Measurements from ENCODE around the gene PLET1. TPM values are rescaled to one million over a fixed set of nuclear protein-coding genes. Genes with fewer than 3 reads are reported as not detected.
A peak's percentile ranks its signal among the peaks of the same experiment; 100 is the strongest.

The PLET1 gene
- total and polyA plus RNA-seq, 4 donors: not detected

DNA sequence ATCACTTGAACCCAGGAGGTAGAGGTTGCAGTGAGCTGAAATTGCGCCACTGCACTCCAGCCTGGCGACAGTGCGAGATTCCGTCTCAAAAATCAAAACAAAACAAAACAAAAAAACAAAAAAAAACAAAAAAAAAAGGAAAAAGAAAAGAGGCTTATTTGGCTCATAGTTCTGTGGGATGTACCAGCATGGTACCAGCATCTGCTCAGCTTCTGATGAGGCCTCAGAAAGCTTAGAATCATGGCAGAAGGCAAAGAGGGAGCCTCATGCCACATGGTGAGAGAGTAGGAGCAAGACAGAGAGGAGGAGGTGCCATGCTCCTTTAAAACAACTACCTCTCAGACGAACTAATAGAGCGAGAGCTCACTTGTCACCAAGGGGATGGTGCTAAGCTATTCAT, 45.0 kb downstream of the PLET1 start:
- H3K4me1 ChIP-seq (ENCODE audit: control insufficient read depth in 4 of 4, insufficient read depth in 4 of 4, low read length in 3 of 4): peaks cover 6 to 75% (median 51%) of the 10 kb centered on the region in 4 donors
- H3K4me3 ChIP-seq (ENCODE audit: low read depth in 1 of 3, low read length in 3 of 3): no peak overlapping the region
- H3K9ac ChIP-seq (ENCODE audit: low read depth in 1 of 2, low read length in 2 of 2): no peak overlapping the region
- TF ChIP-seq, protein P1, sequence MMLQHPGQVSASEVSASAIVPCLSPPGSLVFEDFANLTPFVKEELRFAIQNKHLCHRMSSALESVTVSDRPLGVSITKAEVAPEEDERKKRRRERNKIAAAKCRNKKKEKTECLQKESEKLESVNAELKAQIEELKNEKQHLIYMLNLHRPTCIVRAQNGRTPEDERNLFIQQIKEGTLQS (IDR thresholded peaks at IDR 0.05): no peak
- no peak for TF ChIP-seq HNF4A (conservative IDR thresholded peaks at IDR 0.05)
- H3K27me3 ChIP-seq (ENCODE audit: control insufficient read depth in 4 of 4, insufficient read depth in 4 of 4, low read length in 3 of 4): no peaks in the 10 kb centered on the region
- no peaks in the 10 kb centered on the region for H3K9me3 ChIP-seq (ENCODE audit: control insufficient read depth in 4 of 4, low read length in 3 of 4)
- no peak for DNase-seq (ENCODE audit: low spot score)
- 81% methylated on average over 6 of the region's 6 CpGs for WGBS
- peaks cover 0 to 10% (median 4%) of the 10 kb centered on the region in 4 donors for H3K36me3 ChIP-seq (ENCODE audit: control insufficient read depth in 4 of 4, insufficient read depth in 3 of 4, low read depth in 1 of 4, low read length in 3 of 4)
- peak overlapping the region; percentile 64 to 85 for H3K27ac ChIP-seq (ENCODE audit: low read depth in 1 of 2, low read length in 2 of 2)

DNA sequence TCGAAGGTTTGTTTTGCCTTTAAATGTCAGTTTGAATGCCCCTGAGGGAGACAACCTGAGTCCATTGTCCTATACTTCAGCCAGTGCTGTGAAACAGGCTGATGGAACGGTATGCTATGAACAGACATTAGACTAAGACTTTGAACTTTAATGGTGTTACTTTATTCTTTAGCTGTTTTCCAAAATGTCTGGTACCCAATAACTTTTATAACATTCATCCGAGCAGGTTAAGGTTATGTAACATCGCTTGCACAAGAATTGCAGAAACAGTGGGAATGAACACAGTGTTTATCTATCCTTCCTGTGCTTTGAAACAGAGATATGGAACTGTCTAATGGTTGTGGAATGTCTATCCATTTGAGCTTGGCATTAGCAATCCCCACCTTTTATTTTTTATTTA, 46.9 kb downstream of the PLET1 start:
- Histone ChIP-seq H3K4me1 (ENCODE audit: control insufficient read depth in 4 of 4, insufficient read depth in 4 of 4, low read length in 3 of 4) (peaks cover 6 to 68% (median 43%) of the 10 kb centered on the region in 4 donors), H3K4me3 (ENCODE audit: low read depth in 1 of 3, low read length in 3 of 3) (no peak overlapping the region), H3K27ac (ENCODE audit: low read depth in 1 of 2, low read length in 2 of 2) (peak overlapping the region; percentile 64 to 85), H3K36me3 (ENCODE audit: control insufficient read depth in 4 of 4, insufficient read depth in 3 of 4, low read depth in 1 of 4, low read length in 3 of 4) (peaks cover 0 to 8% (median 3%) of the 10 kb centered on the region in 4 donors), H3K27me3 (ENCODE audit: control insufficient read depth in 4 of 4, insufficient read depth in 4 of 4, low read length in 3 of 4) (no peaks in the 10 kb centered on the region), H3K9ac (ENCODE audit: low read depth in 1 of 2, low read length in 2 of 2) (no peak overlapping the region), H3K9me3 (ENCODE audit: control insufficient read depth in 4 of 4, low read length in 3 of 4) (no peaks in the 10 kb centered on the region)
- WGBS: 50% methylated on average over 4 of the region's 4 CpGs
- DNase-seq (ENCODE audit: low spot score): no peak
- TF ChIP-seq, protein P2, sequence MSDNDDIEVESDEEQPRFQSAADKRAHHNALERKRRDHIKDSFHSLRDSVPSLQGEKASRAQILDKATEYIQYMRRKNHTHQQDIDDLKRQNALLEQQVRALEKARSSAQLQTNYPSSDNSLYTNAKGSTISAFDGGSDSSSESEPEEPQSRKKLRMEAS (IDR thresholded peaks at IDR 0.05): peak; percentile 54
- TF ChIP-seq, protein P1 (IDR thresholded peaks at IDR 0.05): peak; percentile 82
- TF ChIP-seq, protein P3, sequence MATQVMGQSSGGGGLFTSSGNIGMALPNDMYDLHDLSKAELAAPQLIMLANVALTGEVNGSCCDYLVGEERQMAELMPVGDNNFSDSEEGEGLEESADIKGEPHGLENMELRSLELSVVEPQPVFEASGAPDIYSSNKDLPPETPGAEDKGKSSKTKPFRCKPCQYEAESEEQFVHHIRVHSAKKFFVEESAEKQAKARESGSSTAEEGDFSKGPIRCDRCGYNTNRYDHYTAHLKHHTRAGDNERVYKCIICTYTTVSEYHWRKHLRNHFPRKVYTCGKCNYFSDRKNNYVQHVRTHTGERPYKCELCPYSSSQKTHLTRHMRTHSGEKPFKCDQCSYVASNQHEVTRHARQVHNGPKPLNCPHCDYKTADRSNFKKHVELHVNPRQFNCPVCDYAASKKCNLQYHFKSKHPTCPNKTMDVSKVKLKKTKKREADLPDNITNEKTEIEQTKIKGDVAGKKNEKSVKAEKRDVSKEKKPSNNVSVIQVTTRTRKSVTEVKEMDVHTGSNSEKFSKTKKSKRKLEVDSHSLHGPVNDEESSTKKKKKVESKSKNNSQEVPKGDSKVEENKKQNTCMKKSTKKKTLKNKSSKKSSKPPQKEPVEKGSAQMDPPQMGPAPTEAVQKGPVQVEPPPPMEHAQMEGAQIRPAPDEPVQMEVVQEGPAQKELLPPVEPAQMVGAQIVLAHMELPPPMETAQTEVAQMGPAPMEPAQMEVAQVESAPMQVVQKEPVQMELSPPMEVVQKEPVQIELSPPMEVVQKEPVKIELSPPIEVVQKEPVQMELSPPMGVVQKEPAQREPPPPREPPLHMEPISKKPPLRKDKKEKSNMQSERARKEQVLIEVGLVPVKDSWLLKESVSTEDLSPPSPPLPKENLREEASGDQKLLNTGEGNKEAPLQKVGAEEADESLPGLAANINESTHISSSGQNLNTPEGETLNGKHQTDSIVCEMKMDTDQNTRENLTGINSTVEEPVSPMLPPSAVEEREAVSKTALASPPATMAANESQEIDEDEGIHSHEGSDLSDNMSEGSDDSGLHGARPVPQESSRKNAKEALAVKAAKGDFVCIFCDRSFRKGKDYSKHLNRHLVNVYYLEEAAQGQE (IDR thresholded peaks at IDR 0.05): no peak
- TF ChIP-seq EGR1 (IDR thresholded peaks at IDR 0.05; ENCODE audit: low read depth in 2 of 2): no peak
- TF ChIP-seq RXRA (IDR thresholded peaks at IDR 0.05): peak; percentile 80 to 90
- TF ChIP-seq, protein P4, sequence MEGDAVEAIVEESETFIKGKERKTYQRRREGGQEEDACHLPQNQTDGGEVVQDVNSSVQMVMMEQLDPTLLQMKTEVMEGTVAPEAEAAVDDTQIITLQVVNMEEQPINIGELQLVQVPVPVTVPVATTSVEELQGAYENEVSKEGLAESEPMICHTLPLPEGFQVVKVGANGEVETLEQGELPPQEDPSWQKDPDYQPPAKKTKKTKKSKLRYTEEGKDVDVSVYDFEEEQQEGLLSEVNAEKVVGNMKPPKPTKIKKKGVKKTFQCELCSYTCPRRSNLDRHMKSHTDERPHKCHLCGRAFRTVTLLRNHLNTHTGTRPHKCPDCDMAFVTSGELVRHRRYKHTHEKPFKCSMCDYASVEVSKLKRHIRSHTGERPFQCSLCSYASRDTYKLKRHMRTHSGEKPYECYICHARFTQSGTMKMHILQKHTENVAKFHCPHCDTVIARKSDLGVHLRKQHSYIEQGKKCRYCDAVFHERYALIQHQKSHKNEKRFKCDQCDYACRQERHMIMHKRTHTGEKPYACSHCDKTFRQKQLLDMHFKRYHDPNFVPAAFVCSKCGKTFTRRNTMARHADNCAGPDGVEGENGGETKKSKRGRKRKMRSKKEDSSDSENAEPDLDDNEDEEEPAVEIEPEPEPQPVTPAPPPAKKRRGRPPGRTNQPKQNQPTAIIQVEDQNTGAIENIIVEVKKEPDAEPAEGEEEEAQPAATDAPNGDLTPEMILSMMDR (IDR thresholded peaks at IDR 0.05; ENCODE audit: low read depth, low read length, missing input control): no peak
- TF ChIP-seq, protein P5, sequence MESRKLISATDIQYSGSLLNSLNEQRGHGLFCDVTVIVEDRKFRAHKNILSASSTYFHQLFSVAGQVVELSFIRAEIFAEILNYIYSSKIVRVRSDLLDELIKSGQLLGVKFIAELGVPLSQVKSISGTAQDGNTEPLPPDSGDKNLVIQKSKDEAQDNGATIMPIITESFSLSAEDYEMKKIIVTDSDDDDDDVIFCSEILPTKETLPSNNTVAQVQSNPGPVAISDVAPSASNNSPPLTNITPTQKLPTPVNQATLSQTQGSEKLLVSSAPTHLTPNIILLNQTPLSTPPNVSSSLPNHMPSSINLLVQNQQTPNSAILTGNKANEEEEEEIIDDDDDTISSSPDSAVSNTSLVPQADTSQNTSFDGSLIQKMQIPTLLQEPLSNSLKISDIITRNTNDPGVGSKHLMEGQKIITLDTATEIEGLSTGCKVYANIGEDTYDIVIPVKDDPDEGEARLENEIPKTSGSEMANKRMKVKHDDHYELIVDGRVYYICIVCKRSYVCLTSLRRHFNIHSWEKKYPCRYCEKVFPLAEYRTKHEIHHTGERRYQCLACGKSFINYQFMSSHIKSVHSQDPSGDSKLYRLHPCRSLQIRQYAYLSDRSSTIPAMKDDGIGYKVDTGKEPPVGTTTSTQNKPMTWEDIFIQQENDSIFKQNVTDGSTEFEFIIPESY (IDR thresholded peaks at IDR 0.05): peak; percentile 57
- TF ChIP-seq TAF1 (conservative IDR thresholded peaks at IDR 0.05): no peak
- TF ChIP-seq NR2F2 (IDR thresholded peaks at IDR 0.05): peak; percentile 30
- peak; percentile 19 to 23 for TF ChIP-seq RAD21 (IDR thresholded peaks at IDR 0.05)
- TF ChIP-seq YY1 (IDR thresholded peaks at IDR 0.05): peak; percentile 90
- TF ChIP-seq JUND (IDR thresholded peaks at IDR 0.05): peak; percentile 38 to 70
- peak; percentile 59 for TF ChIP-seq FOXA1 (IDR thresholded peaks at IDR 0.05)
- TF ChIP-seq HNF4G (IDR thresholded peaks at IDR 0.05): peak; percentile 74
- no peak for TF ChIP-seq GABPA (IDR thresholded peaks at IDR 0.05 in 1 of 2, conservative IDR thresholded peaks at IDR 0.05 in 1 of 2)
- TF ChIP-seq HNF4A (conservative IDR thresholded peaks at IDR 0.05): peak; percentile 88 to 89
- TF ChIP-seq SP1 (IDR thresholded peaks at IDR 0.05): peak; percentile 73
- TF ChIP-seq FOXA2 (IDR thresholded peaks at IDR 0.05): peak; percentile 58
